GM12874 (cell line): Measurements from ENCODE around the gene MCUR1.

Experiments used
- CTCF ChIP-seq: IDR thresholded peaks from 2 replicates; pipeline ENCODE4 v1.5.1; 2011; ENCODE audit warnings: low read depth, mild to moderate bottlenecking, control low read depth, low read length, moderate library complexity; ENCODE audit not compliant: insufficient read depth

MCUR1 gene

GRCh38 chr6:13787137-13787536 is 27.2 kb downstream of the MCUR1 start:
- no peak for TF ChIP-seq CTCF

GRCh38 chr6:13778028-13778427 is 36.3 kb downstream of the MCUR1 start:
- no peak for TF ChIP-seq CTCF

- no peak for TF ChIP-seq CTCF
Observed at GRCh38 chr6:13776602-13777001, 37.8 kb downstream of the MCUR1 start.

GRCh38 chr6:13769655-13770053 is 44.7 kb downstream of the MCUR1 start:
- peak; percentile 26; the same call in 1 of the 2 replicates for TF ChIP-seq CTCF

- TF ChIP-seq CTCF, result no peak
Observed at GRCh38 chr6:13769034-13769654, 45.2 kb downstream of the MCUR1 start.

GRCh38 chr6:13767121-13767808 is 47.1 kb downstream of the MCUR1 start:
- 0 out of 2 replicates have a peak, but pooled peaks have one; percentile 5 for TF ChIP-seq CTCF

- TF ChIP-seq CTCF, result no peak
Observed at GRCh38 chr6:13766201-13766634, 48.1 kb downstream of the MCUR1 start.
